Heart left ventricle (tissue), 13 donors: ENCODE results near the gene NOTCH4.

Experiments used
- POLR2A ChIP-seq, 2 donors: fragments of 450-650 bp; IDR thresholded peaks; one replicate each; pipeline ENCODE4 v1.6.1; 2017; ENCODE audit warnings: antibody characterized with exemption in 2 of 2, mild to moderate bottlenecking in 2 of 2, moderate library complexity in 2 of 2
- TF ChIP-seq, protein P1 (sequence below), 12 donors: fragments of 200-600 bp; sonication (generic) in 4 of 12; IDR thresholded peaks; one replicate each; pipeline versions ENCODE4 v1.5.0 to v1.8.0; 2018 to 2022; ENCODE audit warnings: antibody characterized with exemption in 12 of 12, mild to moderate bottlenecking in 5 of 12
- donor health status: ischemic (EF 13 %, LVEDD 7.1; RV severe dilation, severe dysfunction).
- donor health status: DM: no; HTN: yes; CAD: no.
- donor health status: DM: no; HTN: no; CAD: no.
- donor health status: ischemic (EF 25% LVEDD 6.9; RV normal size, moderate dysfunction).
- donor health status: ischemic (EF 25% LVEDD 5.7; RV mildly dilated, moderate dysfunction).
- donor health status: ischemic (EF 35%, LVEDD 5.7; RV mildly dilated, moderate dysfunction).
- donor health status: nonischemic (EF 11% LVEDD 7.7; RV severe dilation, severe dysfunction).
- donor health status: DM: yes; HTN: yes; CAD: no.
- donor health status: PGD.
- donor health status: ischemic (EF 29% LVEDD 5.4; RV normal size, mild dysfunction).
- donor health status: nonischemic (EF 23%, LVEDD 6.1; RV moderate dilation, normal function).

DNA sequence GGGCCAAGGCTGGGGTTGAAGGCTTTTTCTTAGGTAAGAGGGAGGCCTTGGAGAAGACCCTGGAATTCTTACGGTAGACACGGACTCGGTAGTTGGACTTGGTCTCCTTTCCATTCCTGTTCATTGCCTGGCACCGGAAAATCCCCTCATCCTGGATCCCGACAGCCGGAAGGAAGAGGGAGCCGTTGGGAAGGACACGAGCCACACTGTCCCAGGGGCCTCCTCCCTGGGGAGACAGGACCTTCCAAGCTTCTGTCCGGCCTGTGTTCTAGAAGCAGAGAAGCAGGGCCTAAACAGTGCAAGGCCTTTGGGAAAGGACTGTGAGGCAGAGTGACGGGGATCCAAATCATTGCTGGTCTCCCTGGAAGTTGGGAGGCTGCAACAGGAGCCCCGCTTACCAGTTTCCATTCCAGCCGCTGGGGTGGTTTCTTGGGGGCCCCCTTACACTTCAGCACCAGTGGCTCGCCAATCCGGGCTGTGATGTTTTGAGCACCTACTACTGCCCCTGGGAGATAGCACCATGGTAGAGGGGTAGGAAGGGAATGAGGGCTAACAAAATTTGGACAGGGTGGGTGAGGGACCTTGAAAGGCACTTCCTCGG lies 40.3 kb downstream of the NOTCH4 start:
- TF ChIP-seq, protein P1, sequence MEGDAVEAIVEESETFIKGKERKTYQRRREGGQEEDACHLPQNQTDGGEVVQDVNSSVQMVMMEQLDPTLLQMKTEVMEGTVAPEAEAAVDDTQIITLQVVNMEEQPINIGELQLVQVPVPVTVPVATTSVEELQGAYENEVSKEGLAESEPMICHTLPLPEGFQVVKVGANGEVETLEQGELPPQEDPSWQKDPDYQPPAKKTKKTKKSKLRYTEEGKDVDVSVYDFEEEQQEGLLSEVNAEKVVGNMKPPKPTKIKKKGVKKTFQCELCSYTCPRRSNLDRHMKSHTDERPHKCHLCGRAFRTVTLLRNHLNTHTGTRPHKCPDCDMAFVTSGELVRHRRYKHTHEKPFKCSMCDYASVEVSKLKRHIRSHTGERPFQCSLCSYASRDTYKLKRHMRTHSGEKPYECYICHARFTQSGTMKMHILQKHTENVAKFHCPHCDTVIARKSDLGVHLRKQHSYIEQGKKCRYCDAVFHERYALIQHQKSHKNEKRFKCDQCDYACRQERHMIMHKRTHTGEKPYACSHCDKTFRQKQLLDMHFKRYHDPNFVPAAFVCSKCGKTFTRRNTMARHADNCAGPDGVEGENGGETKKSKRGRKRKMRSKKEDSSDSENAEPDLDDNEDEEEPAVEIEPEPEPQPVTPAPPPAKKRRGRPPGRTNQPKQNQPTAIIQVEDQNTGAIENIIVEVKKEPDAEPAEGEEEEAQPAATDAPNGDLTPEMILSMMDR (IDR thresholded peaks at IDR 0.05) = no peak
- TF ChIP-seq POLR2A (IDR thresholded peaks at IDR 0.05) = no peak
